GM18508 (cell line): ENCODE data around the gene DBNDD2.

Experiments used
- ATAC-seq: cut with Tn5 transposase; IDR thresholded peaks from one replicate; pipeline ENCODE4 v1.9.1; 2021; ENCODE audit warnings: moderate number of reproducible peaks; ENCODE audit not compliant: insufficient read depth, unreplicated experiment

The DBNDD2 gene

GRCh38 chr20:45413479-45413878, 5.4 kb downstream of the DBNDD2 start:
- no peak for ATAC-seq

- ATAC-seq: no peak
These were observed 7.9 kb downstream of the DBNDD2 start, which contains the start of gene PIGT for GRCh38 chr20:45415822-45416637. PIGT (plus strand) TSS chr20:45416141; CDS start chr20:45416157, 16 bp downstream.

- ATAC-seq: no peak
These were observed 8.8 kb downstream of the DBNDD2 start for GRCh38 chr20:45416917-45417316.

- ATAC-seq: peak; percentile 68
These were observed 11.4 kb downstream of the DBNDD2 start for GRCh38 chr20:45419188-45420091.

- no peak for ATAC-seq
These were observed 12.0 kb downstream of the DBNDD2 start for GRCh38 chr20:45420125-45420524.

GRCh38 chr20:45423700-45424099, 15.6 kb downstream of the DBNDD2 start:
- no peak for ATAC-seq

GRCh38 chr20:45425561-45425960, 17.5 kb downstream of the DBNDD2 start:
- ATAC-seq: no peak

- ATAC-seq: no peak
These were observed 18.4 kb downstream of the DBNDD2 start for GRCh38 chr20:45426320-45427016.

GRCh38 chr20:45427236-45428149, 19.4 kb downstream of the DBNDD2 start:
- ATAC-seq: no peak

GRCh38 chr20:45429618-45430017, 21.5 kb downstream of the DBNDD2 start:
- no peak for ATAC-seq

GRCh38 chr20:45432294-45432693, 24.2 kb downstream of the DBNDD2 start:
- no peak for ATAC-seq

GRCh38 chr20:45433316-45433715, 25.2 kb downstream of the DBNDD2 start:
- ATAC-seq: no peak

GRCh38 chr20:45433976-45434375, 25.9 kb downstream of the DBNDD2 start:
- no peak for ATAC-seq

- no peak for ATAC-seq
These were observed 28.8 kb downstream of the DBNDD2 start for GRCh38 chr20:45436732-45437485.

GRCh38 chr20:45440424-45440823, 32.3 kb downstream of the DBNDD2 start:
- no peak for ATAC-seq

- ATAC-seq: no peak
These were observed 33.0 kb downstream of the DBNDD2 start for GRCh38 chr20:45440891-45441685.

- no peak for ATAC-seq
These were observed 33.7 kb downstream of the DBNDD2 start for GRCh38 chr20:45441746-45442145.

GRCh38 chr20:45444050-45444449, 36.0 kb downstream of the DBNDD2 start:
- no peak for ATAC-seq
